GM18505 (cell line): ENCODE data around the gene OPN1LW.
"Not testable (repeated sequence)": the region's sequence is repeated elsewhere in the genome, so short reads cannot be mapped to it uniquely, and the experiment has no call there.

Experiments
- ATAC-seq: cut with Tn5 transposase; IDR thresholded peaks from one replicate; pipeline ENCODE4 v1.9.1; 2021; ENCODE audit not compliant: unreplicated experiment
- POLR2A ChIP-seq: IDR thresholded peaks from 4 replicates; pipeline ENCODE4 v1.6.1; 2011; ENCODE audit warnings: borderline replicate concordance; ENCODE audit not compliant: insufficient read depth, insufficient read length; ENCODE audit errors: extremely low read depth

The OPN1LW gene

DNA sequence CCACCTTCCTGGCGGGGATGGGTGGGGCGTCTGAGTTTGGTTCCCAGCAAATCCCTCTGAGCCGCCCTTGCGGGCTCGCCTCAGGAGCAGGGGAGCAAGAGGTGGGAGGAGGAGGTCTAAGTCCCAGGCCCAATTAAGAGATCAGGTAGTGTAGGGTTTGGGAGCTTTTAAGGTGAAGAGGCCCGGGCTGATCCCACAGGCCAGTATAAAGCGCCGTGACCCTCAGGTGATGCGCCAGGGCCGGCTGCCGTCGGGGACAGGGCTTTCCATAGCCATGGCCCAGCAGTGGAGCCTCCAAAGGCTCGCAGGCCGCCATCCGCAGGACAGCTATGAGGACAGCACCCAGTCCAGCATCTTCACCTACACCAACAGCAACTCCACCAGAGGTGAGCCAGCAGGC, at the start of gene OPN1LW:
Gene OPN1LW (plus strand): TSS at position 234 of the 400 bp plus-strand sequence. CDS start 41 bp downstream, at position 275.
- ATAC-seq: not testable (repeated sequence)

DNA sequence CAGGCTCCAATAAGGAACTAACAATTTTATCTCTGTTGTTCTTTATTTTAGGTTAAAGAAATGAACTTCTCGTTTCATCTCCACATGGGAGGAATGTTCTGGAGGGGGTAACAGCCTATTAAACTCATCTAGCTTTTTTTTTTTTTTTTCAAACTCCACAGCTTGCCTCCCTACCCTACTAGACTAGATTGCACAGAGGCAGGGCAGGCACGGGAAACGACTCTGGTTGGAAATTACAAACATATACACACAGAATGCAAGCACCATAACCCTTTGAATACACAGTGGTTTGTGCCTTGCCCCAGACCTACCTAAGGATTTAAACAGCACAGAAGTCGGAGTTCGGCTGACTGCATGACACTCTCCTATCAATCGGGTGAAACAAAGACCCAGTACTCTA, 49.2 kb upstream of the OPN1LW start:
- ATAC-seq: no peak
- no peak for TF ChIP-seq POLR2A

DNA sequence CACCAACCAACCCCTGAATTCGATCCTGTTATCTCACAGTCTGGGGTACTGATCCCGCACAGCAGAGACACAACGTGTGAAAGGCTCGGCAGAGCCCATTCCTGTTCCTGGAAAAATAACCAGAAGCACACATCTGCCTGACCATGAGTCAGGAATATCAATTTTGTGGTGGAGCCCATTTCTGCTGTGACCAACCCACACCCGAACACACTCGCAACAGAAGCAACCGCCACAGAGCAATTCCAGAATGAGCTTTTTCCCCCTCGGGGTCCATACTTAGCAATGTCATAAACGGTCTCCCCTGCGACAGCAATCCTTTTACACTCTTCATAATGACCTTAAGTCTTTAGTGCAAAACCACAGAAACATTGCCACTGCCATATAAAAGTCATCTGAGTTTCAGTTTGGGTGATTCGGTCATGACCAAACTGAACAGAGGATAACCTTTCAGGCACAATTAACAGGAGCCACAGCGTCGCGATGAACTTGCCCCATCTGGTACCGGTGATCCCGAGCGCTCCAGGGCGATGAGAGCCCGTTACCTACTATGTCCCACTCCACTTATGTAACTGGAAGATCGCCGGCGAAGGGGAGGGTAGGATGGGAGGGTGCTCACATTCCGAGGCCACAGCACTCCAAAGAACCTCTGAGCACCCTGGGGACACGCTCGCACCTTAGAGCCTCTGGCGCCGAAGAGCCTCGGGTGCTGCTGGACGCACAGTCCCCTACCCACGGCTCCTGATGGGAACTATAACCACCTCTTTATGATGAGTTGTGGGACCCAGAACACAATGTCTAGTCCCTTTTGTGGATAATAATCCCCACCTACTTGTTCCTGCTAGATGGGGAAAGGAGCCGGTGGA, 47.7 kb upstream of the OPN1LW start:
- no peak for TF ChIP-seq POLR2A
- no peak for ATAC-seq

DNA sequence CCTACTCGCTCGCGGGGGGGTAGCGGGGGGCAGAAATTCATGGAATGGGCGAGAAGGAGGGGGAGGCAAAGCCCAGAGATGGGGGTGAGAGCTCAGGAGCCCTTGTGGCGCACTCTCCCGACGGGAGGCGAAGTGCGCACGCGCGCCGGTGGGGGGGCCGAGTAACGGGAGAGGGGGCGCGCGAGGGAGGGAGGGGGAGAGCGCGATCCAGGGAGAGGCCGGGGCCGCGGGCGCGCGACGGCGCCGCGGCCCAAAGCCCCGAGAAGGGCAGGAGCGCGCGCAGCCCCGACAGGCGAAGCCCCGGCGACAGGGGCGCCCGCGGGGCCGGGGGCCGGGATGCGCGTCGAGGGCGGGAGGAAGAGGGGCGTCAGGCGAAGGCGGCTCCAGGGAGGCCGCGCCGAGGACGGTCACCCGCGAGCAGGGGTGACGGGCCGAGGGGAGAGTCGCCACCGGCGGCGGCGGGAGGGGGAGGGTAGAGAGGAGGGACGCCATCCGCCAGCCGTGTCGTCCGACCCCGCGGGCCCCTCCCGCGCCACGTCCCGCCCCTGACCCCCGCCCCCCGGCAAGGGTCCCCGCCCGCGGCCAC, 46.9 kb upstream of the OPN1LW start:
- peak; percentile 49 for TF ChIP-seq POLR2A
- peak; percentile 47 for ATAC-seq

DNA sequence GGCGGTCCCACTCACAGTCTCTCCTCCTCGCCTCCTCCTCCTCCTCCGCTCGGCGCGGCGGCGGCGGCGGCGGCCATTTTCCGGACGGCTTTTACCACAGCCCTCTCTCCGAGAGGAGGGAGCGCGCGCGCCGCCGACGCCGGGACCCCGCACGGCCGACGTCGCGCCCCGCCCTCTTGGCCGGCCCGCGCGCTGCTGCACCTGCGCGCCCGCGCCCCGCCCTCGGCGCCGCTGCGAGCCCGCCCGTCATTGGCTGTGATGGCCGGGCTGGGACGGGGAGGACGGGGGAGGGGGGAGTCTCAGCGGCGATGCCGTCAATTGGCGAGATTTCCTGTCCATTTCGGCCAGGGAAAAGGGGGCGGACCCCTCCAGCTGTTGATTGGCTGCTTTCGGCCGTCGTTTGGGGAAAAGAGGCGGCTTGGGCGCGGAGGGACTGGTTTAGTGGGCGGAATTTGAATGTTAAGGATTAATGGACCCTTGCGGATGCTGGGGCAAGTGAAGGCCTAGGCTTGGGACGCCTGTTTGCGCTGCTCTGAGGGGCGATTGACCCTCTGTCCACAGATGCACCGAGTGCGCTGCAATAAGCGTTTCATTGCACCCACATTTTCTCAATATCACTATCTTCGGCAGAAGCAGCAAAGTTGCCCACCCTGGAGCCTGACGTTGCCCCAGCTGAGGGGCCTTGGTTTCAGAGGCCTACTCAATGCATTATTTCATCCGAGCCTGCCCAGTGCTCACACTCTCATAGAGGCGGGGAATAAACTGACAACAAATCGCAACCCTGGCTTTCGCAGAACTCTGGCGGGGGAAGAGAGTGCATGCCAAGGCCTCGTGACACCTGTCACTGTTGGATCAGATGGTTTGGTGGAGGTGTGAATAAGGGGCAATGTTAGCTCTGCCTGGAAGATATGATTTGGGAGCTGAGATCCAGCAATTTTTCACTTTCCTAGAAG, 46.2 kb upstream of the OPN1LW start, which contains the start of gene MECP2:
Gene MECP2 (minus strand): TSS at position 129 of the 953 bp plus-strand sequence.
- TF ChIP-seq POLR2A: peak; percentile 33
- peak; percentile 72 for ATAC-seq

DNA sequence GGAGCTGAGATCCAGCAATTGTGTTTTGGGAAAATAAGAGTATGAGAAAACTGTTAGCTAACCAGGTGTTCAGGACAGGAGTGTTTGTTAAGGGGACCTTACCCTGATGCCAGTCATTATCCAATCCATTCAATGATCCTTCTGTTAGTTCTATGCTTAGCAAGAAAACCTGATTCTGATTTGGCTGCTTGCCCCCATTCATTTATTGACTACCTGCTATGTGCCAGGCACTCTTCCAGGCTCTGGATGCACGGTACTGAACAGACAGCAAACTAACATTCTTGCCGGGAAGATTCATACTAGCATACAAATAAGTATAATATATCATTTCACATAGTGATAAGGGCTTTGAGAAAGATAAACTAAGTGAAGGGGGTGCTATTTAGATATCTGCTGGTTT, 45.5 kb upstream of the OPN1LW start:
- ATAC-seq: no peak
- TF ChIP-seq POLR2A: no peak

DNA sequence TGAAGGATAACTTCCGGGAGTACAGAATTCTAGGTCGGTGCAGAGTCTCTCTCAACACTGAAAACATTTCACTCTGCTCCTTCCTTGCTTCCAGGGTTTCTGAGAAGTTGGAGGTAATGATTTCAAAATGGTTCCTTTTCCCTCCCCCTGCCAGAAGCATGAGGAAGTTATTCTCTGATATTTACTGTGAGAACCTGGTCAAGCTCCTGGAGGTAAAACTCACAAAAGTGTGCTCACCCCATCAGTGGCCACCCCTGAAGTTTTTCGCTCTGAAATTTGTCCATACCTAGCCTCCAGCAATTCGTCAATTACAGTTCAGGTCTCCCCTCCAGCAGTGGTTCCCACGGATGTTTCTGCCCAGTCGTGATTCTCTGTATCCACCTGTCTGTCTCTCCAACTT, 30.3 kb upstream of the OPN1LW start:
- no peak for TF ChIP-seq POLR2A
- no peak for ATAC-seq

DNA sequence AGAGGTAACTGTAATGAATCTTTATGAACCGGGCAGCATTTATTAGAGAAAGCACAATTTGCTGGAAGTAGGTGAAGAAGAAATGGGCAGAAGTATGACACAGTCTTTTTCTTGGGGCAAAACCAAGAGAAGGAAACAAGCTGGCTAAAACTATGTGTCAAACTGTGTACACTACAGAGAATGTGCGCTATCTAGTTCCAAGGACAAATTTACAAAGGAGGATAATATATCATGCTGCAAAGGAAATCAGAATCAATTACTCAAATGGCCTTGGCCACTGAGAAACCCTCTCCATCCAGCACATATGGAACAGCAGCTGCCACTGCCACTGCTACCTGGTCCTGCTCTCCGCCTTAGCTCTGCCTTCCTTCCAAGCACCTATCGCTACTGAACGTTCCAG, 29.4 kb upstream of the OPN1LW start:
- TF ChIP-seq POLR2A: no peak
- ATAC-seq: no peak

DNA sequence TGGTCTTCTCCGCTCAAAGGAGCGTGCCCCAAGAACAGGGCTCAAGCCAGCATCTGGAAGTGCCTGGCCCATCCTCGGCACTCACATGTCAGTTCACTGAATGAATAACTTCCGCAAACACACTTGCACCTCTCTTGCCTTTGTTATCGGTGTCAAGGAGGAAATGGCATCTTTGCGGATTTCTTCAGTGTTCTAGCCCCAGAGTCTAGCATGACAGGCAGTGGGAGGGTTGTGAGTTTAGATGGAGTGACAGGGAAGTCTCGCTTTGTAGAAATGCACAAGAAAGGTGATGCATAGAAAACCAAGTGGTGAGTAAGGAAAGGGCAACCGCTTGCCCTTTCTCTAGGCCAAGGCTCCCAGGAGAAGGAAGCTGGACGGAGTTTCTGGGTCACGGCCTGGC, 29.0 kb upstream of the OPN1LW start:
- no peak for ATAC-seq
- no peak for TF ChIP-seq POLR2A

DNA sequence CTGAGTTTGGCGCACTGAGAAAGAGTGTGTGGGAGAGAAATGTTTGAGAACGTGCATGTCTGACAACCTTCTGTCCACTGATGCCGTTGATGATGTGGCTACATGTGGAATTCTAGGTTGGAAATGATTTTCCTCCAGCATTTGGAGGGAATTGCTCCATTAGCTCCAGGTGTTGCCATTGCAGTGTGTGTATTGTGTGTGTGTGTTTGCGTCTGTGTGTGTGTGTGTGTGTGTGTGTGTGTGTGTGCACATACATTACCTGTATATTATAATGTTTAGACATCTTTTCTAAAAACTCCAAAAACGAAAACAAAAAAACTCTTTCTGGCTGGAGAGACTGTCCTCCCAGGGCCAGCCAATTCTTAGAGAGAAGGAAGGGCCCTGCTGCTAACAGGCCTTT, 28.3 kb upstream of the OPN1LW start:
- no peak for TF ChIP-seq POLR2A
- ATAC-seq: no peak

DNA sequence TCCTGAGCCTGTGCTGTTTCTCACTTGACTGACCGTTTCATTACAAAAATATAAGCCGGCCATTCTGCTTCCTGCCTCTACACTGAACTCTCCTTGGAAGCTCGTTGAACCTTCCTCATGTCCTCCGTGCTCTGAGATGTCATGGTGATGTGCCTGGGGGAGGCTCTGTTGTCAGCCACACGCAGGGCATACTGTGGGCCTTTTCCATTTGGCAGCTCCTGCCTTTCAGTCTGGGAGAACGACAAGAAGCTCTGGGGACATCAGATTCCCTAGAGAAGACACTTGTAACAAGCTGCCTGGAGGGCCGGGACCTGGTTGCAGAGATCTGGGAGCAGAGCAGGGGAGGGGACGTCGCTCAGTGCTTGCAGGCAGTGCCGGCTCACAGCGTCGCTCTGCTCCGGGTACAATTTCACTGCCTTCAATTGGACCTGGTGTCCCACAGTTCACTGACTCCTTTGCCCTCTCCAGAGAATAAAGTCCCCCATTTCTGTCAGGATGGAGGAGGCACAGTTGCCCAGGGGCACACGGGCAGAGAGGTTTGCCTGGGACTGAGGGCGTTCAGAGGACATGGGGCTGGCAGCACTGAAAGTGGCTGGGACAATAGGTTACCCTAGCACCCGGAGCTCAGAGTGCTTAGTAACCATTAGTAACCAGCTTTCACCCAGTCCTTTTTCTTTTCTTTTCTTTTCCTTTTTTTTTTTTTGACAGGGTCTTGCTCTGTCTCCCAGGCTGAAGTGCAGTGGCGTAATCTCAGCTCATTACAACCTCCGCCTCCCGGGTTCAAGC, 27.4 kb upstream of the OPN1LW start:
- no peak for ATAC-seq
- no peak for TF ChIP-seq POLR2A

DNA sequence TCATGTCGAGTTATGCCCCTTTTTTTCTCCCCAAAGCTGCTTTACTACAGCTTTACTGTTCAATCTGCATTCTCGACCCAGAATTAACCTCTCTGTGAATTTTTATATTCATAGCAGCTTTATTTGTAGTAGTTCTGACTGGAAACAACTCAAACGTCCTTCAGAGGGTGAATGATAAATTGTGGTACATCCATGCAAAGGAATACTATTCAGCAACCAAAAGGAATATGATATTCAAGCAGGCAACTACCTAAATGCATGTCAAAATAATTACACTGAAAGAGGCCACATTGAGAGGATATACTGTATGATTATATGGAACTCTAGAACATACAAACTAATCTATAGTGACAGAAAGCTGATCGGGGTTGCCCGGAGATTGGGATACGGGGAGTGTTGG, 26.5 kb upstream of the OPN1LW start:
- ATAC-seq: no peak
- TF ChIP-seq POLR2A: no peak

DNA sequence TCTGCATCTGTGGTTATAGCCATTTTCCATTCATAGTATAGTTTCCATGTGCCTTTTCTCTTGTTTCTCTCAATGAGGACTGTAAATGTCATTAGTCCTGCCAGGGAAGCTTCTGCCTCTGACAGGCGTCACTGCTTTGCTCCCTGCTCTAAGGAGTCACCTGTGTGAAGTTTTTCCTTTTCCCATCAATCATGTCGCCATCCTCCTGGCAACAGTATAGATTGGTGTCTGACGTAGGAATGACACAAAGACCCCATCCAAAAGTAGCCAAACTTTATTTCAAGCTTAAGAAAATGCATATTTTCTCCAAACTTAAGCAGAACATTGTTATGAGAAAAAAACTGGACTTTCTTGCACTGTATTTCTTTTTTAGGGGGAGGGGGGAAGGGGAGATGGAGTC, 23.5 kb upstream of the OPN1LW start:
- no peak for ATAC-seq
- no peak for TF ChIP-seq POLR2A
